CD4-positive, alpha-beta T cell treated with Interleukin-17A for 1 hour (primary cell): ENCODE measurements around the gene PPARGC1A.

ENCODE experiments used
- DNase-seq: peaks from one replicate; pipeline ENCODE4 v3.0.0-alpha.2; 2020

The PPARGC1A gene

GRCh38 chr4:23878912-23879732 is 10.7 kb downstream of the PPARGC1A start:
- no peak for DNase-seq

- no peak for DNase-seq
These were observed 11.5 kb downstream of the PPARGC1A start for GRCh38 chr4:23878246-23878891.

- DNase-seq = no peak
These were observed 12.1 kb downstream of the PPARGC1A start for GRCh38 chr4:23877758-23878229.

- DNase-seq = no peak
These were observed 13.3 kb downstream of the PPARGC1A start for GRCh38 chr4:23876418-23877089.

GRCh38 chr4:23875317-23875716 is 14.5 kb downstream of the PPARGC1A start:
- DNase-seq = no peak

GRCh38 chr4:23874536-23874901 is 15.3 kb downstream of the PPARGC1A start:
- DNase-seq = no peak

- no peak for DNase-seq
These were observed 15.9 kb downstream of the PPARGC1A start for GRCh38 chr4:23873717-23874535.

- DNase-seq = no peak
These were observed 18.4 kb downstream of the PPARGC1A start for GRCh38 chr4:23871426-23871825.

- no peak for DNase-seq
These were observed 23.3 kb downstream of the PPARGC1A start for GRCh38 chr4:23866450-23867075.

GRCh38 chr4:23861897-23862296 is 27.9 kb downstream of the PPARGC1A start:
- no peak for DNase-seq

- DNase-seq = no peak
These were observed 28.9 kb downstream of the PPARGC1A start for GRCh38 chr4:23860919-23861318.

- DNase-seq = no peak
These were observed 32.4 kb downstream of the PPARGC1A start for GRCh38 chr4:23857367-23857959.

GRCh38 chr4:23856630-23857029 is 33.2 kb downstream of the PPARGC1A start:
- no peak for DNase-seq

GRCh38 chr4:23855912-23856605 is 33.8 kb downstream of the PPARGC1A start:
- DNase-seq = no peak

GRCh38 chr4:23853986-23854660 is 35.7 kb downstream of the PPARGC1A start:
- no peak for DNase-seq

GRCh38 chr4:23851464-23851863 is 38.4 kb downstream of the PPARGC1A start:
- no peak for DNase-seq

- DNase-seq = no peak
These were observed 42.7 kb downstream of the PPARGC1A start for GRCh38 chr4:23847158-23847557.

- DNase-seq = no peak
These were observed 44.9 kb downstream of the PPARGC1A start for GRCh38 chr4:23844961-23845360.

- DNase-seq = no peak
These were observed 50.6 kb downstream of the PPARGC1A start for GRCh38 chr4:23839279-23839678.

GRCh38 chr4:23838607-23839006 is 51.2 kb downstream of the PPARGC1A start:
- no peak for DNase-seq

- DNase-seq = no peak
These were observed 51.7 kb downstream of the PPARGC1A start for GRCh38 chr4:23838131-23838530.
